GM21723 (cell line): ENCODE data around the gene PSMC3IP.
"Not testable (repeated sequence)": the region's sequence is repeated elsewhere in the genome, so short reads cannot be mapped to it uniquely, and the experiment has no call there.

Experiments
- ATAC-seq: cut with Tn5 transposase; IDR thresholded peaks from one replicate; pipeline ENCODE4 v1.9.1; 2021; ENCODE audit warnings: mild to moderate bottlenecking, moderate library complexity; ENCODE audit not compliant: unreplicated experiment

The PSMC3IP gene

GRCh38 chr17:42541041-42541833 is 36.3 kb downstream of the PSMC3IP start:
- no peak for ATAC-seq

GRCh38 chr17:42540558-42540957 is 37.0 kb downstream of the PSMC3IP start:
- ATAC-seq = not testable (repeated sequence)

GRCh38 chr17:42538482-42538881 is 39.0 kb downstream of the PSMC3IP start:
- ATAC-seq = no peak

DNA sequence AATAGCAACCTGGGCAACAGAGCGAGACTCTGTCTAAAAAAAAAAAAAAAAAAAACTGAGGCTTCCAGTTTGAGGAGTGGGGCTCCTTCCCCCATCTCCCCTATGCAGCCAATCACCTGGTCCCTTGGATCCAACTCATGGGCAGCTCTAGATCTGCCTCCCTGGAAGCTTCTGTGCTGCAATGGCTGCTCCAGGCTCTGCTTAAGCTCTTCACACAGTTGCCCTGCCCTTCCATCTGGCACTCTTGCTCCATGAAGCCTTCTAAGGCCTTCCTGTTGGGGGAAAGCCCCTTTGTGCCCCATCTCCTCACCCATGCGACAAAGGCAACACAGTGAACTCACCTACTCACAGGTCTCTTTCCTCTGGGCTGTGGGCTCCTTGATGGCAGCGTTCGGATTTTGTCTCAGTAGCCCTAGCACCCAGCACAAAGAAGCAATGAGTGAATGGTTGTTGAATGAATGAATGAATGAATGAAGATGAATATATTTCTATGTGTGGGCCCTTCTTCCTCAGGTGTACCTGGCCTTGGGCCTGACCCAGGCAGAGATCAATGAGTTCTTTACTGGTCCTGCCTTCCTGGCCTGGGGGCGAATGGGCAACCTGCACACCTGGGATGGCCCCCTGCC is 39.6 kb downstream of the PSMC3IP start:
- no peak for ATAC-seq

DNA sequence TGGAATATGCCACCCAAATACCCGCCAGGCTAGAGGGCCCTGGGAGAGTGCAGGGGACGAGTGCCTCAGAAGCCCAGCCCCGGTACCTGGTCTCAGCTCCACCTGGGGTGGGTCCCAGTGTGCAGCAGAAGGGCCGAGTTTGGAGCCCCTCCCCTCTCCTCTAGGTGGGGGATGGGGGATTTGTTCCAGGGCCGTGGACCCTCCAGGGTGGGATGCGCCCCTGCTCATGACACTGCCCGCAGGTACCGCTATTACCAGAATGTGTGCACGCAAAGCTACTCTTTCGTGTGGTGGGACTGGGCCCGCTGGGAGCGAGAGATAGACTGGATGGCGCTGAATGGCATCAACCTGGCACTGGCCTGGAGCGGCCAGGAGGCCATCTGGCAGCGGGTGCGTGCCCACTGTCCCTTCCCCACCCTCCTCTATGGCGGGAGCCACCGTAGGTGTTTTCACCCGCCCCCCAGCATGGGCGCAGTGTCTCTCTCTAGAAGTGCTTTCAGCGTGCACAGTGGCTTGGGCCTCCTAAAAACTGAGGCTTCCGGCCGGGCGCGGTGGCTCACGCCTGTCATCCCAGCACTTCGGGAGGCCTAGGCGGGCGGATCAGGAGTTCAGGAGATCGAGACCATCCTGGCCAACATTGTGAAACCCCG is 40.2 kb downstream of the PSMC3IP start:
- no peak for ATAC-seq

- ATAC-seq = peak; percentile 66
These were observed 41.0 kb downstream of the PSMC3IP start for GRCh38 chr17:42536372-42537155.

- ATAC-seq = peak; percentile 83
These were observed 41.5 kb downstream of the PSMC3IP start, which contains the start of gene NAGLU for GRCh38 chr17:42536048-42536371. Gene NAGLU, plus strand, starts transcription at chr17:42536241. Its CDS starts 32 bp downstream, at chr17:42536273.

GRCh38 chr17:42535155-42536047 is 42.1 kb downstream of the PSMC3IP start:
- ATAC-seq = no peak

DNA sequence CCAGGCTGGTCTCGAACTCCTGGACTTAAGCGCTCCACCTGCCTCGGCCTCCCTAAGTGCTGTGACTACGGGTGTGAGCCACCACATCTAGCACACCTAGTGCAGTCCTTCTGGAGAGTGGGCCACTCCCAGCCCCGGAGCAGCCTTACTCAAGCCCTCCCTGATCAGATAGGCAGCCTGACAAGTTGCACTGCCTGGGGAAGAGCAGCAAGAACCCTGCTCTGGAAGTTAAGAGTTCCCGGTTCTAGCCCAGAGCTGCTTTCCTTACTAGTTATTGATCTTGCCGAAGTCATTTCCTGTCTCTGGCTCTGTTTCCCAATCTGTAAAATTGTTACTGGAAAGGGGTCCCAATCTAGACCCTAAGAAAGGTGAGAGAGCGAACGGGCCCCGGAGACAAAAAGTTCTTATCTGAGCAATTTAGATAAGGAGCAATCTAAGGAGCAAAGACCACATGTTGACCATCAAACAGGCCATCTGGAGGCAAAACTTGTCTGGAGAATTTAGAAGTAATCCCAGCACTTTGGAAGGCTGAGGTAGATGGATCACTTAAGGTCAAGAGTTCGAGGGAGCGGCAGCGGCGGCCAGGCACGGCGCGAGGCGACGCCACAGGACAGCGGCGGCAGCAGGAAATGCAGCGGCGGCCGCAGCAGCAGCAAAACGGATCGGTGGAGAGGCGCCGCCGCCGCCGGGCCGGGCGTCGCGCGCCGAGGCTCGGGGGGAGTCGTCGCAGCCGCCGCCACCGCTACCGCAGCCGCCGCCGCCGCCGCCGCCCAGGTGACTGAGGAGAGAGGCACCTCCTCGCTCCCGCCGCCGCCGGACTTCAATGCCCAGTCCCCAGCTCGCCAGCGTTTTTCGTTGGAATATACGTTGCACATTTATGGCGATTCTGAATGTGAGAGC is 45.8 kb downstream of the PSMC3IP start:
- ATAC-seq = no peak

DNA sequence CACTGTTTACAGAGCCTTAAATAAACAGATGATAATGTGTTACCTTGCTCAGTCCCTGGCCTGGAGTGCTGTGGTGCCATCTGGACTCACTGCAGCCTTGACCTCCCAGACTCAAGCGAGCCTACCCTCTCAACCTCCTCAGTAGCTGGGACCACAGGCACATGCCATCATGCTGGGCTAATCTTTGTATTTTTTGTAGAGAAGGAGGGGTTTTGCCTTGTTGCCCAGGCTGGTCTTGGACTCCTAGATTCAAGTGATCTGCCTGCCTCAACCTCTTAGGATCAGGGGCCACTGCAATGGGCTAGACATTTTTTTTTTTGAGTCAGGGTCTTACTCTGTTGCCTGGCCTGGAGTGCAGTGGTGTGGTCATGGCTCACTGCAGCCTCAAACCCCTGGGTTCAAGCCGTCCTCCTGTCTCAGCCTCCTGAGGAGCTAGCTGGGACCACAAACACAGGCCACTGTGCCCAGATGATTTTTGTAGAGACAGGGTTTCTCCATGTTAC is 46.5 kb downstream of the PSMC3IP start:
- no peak for ATAC-seq

DNA sequence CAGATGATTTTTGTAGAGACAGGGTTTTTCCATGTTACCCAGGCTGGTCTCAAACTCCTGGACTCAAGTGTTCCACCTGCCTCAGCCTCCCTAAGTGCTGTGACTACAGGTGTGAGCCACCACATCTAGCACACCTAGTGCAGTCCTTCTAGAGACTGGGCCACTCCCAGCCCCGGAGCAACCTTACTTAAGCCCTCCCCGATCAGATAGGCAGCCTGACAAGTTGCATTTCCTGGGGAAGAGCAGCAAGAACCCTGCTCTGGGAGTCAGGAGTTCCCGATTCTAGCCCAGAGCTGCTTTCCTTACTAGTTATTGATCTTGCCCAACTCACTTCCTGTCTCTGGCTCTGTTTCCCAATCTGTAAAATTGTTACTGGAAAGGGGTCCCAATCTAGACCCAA is 48.5 kb downstream of the PSMC3IP start:
- no peak for ATAC-seq

DNA sequence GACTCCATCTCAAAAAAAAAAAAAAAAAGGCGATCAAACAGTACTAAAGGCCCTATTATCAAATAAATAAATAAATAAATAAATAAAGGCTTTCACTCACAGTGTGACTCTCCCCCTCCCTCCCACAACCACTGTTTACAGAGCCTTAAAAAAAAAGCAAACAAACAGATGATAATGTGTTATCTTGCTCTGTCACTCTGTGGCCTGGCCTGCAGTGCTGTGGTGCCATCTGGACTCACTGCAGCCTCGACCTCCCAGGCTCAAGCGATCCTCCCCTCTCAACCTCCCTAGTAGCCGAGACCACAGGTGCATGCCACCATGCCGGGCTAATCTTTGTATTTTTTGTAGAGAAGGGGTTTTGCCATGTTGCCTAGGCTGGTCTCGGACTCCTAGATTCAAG is 49.6 kb downstream of the PSMC3IP start:
- no peak for ATAC-seq

- ATAC-seq = no peak
These were observed 51.5 kb downstream of the PSMC3IP start for GRCh38 chr17:42526031-42526444.

DNA sequence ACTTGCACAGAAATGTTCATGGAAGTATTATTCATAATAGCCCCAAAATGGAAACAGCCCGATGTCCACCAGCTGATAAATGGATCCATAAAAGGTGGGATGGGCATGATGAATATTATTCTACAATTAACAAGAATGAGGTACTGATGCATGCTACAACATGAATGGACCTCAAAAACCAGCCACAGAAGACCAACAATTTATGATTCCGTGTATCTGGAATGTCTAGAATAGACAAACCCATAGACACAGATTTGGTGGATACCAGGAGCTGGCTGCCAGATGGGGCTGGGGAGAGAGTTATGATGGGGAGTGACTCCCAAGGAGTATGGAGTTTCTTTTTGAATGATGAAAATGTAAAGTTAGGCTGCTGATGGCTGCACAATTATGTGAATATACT is 52.3 kb downstream of the PSMC3IP start:
- no peak for ATAC-seq

GRCh38 chr17:42522798-42523278 is 54.7 kb downstream of the PSMC3IP start:
- ATAC-seq = no peak
